ENCODE measurements around the gene PLGRKT. TPM values are rescaled to one million over a fixed set of nuclear protein-coding genes. Genes with fewer than 3 reads are reported as not detected.
"Not testable (repeated sequence)": the region's sequence is repeated elsewhere in the genome, so short reads cannot be mapped to it uniquely, and the experiment has no call there.

Gene PLGRKT
- total RNA-seq, 4 donors from 2014 or later, result 8.9 to 15.3 (median 12.3) TPM

DNA sequence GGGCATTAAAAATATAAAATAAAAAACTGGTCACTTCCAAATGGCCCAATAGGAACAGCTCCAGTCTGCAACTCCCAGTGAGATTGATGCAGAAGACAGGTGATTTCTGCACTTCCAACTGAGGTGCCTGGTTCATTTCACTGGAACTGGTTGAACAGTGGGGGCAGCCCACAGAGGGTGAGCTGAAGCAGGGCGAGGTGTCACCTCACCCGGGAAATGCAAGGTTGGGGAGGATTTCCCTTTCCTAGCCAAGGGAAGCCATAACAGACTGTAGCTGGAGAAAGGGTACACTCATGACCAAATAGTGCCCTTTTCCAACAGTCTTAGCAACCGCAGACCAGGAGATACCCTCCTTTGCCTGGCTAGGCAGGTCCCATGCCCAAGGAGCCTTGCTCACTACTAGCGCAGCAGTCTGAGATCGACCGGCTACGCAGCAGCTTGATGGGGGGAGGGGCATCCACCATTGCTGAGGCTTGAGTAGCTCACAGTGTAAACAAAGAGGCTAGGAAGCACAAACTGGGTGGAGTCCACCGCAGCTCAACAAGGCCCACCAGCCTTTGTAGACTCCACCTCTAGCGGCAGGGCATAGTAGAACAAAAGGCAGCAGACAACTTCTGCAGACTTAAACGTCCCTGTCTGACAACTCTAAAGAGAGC lies 110.7 kb downstream of the PLGRKT start:
- TF ChIP-seq, protein P1, sequence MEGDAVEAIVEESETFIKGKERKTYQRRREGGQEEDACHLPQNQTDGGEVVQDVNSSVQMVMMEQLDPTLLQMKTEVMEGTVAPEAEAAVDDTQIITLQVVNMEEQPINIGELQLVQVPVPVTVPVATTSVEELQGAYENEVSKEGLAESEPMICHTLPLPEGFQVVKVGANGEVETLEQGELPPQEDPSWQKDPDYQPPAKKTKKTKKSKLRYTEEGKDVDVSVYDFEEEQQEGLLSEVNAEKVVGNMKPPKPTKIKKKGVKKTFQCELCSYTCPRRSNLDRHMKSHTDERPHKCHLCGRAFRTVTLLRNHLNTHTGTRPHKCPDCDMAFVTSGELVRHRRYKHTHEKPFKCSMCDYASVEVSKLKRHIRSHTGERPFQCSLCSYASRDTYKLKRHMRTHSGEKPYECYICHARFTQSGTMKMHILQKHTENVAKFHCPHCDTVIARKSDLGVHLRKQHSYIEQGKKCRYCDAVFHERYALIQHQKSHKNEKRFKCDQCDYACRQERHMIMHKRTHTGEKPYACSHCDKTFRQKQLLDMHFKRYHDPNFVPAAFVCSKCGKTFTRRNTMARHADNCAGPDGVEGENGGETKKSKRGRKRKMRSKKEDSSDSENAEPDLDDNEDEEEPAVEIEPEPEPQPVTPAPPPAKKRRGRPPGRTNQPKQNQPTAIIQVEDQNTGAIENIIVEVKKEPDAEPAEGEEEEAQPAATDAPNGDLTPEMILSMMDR (IDR thresholded peaks at IDR 0.05), result no peak
- ATAC-seq (ENCODE audit: low FRiP score), result no peak
- no peak for DNase-seq (ENCODE audit: low spot score)

DNA sequence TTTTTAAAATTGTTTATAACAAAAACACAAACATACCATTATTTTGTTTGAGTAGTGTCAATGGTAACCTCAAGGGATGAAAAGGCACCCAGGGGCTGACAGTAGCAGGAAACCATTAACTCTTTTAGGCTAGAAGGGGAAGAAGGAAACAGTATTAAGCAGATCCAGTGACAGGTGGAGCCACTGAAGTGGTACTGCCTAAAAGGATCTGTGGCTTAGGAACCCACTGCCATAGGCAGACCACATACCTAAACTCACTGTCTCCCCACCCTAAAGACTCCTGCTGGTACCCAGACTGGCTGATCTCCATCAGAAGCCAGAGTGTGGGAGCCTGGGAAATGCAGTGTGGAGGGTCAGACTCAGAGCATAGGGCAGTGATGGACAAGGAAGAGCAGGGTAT lies 111.5 kb downstream of the PLGRKT start:
- ATAC-seq (ENCODE audit: low FRiP score), result no peak
- TF ChIP-seq, protein P1 (IDR thresholded peaks at IDR 0.05), result no peak
- DNase-seq (ENCODE audit: low spot score), result no peak

DNA sequence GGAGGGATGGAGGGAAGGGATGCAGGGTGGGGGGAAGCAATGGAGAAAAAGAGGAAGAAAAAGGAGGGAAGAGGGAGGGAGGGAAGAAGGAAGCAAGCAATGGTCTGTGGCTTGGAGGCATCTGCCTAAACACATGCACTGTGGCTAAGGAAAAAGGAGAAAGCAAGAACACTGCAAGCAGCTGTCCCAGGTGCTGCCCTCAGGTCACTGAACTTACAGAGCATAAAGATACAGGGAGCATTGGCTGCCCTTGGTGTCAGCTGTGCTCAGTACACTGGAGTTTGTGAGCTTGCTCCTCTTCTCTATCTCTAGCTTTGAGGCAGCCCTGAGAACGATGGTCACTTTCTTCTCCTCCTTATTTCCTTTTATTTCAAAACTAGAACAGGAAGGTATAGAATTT lies 116.1 kb downstream of the PLGRKT start:
- DNase-seq (ENCODE audit: low spot score); ATAC-seq (ENCODE audit: low FRiP score): not testable (repeated sequence)

DNA sequence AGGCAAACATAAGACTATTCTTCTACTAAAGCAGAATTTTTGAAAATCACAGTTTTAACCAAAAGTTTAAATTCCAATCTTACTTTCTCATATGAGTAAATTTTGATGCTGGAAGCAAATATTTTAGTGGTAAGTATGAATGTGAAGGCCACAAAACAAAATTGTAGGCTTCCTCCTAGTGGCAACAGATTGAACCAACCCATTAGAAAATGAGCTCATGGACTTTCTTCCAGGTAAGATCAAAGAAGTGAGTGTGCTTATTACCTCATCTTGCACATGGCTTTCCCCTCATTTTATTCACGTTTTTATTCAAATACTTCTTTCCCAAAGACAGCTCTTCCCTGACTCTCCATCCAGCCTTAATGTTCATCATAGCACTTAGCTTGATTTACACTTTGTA lies 116.7 kb downstream of the PLGRKT start:
- ATAC-seq (ENCODE audit: low FRiP score) (no peak), DNase-seq (ENCODE audit: low spot score) (no peak)
- TF ChIP-seq, protein P1 (IDR thresholded peaks at IDR 0.05), result no peak

DNA sequence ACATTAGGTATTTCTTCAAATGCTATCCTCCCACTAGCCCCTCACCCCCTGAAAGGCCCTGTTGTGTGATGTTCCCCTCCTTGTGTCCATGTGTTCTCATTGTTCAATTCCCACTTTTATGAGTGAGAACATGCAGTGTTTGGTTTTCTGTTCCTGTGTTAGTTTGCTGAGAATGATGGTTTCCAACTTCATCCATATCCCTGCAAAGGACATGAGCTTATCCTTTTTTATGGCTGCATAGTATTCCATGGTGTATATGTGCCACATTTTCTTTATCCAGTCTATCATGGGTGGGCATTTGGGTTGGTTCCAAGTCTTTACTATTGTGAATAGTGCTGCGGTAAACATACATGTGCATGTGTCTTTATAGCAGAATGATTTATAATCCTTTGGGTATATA lies 121.3 kb downstream of the PLGRKT start:
- not testable (repeated sequence) for ATAC-seq (ENCODE audit: low FRiP score)

DNA sequence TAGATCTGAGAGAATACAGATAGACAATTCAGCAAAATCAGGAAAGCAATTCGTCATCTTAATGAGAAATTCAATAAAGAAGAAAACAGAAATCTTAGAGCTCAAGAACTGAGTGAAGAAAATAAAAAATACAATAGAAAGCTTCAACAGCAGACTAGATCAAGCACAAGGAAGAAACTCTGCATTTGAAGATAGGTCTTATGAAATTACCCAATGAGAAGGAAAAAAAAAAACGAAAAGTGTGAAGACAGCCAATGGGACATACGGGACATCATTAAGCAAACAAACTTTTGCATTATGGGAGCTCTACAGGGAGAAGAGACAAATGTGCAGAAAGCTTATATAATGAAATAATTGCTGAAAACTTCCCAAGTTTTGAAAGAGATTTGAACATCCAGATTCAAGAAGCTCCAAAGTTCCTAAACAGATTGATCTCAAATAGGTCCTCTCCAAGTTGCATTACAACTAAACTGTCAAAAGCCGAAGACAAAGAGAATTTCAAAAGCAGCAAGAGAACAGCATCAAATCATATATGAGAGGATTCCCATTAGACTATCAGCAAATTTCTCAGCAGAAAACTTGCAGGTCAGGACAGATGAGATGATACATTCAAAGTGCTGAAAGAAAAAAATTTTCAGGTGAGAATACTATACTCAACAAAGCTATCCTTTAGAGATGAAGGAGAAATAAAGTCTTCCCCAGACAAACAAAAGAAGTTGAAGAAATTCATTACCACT lies 122.4 kb downstream of the PLGRKT start:
- no peak for ATAC-seq (ENCODE audit: low FRiP score)
- TF ChIP-seq, protein P1 (IDR thresholded peaks at IDR 0.05), result no peak
- DNase-seq (ENCODE audit: low spot score), result no peak

More for the DNA sequence above, 121.3 kb downstream of the PLGRKT start:
- not testable (repeated sequence) for DNase-seq (ENCODE audit: low spot score)

DNA sequence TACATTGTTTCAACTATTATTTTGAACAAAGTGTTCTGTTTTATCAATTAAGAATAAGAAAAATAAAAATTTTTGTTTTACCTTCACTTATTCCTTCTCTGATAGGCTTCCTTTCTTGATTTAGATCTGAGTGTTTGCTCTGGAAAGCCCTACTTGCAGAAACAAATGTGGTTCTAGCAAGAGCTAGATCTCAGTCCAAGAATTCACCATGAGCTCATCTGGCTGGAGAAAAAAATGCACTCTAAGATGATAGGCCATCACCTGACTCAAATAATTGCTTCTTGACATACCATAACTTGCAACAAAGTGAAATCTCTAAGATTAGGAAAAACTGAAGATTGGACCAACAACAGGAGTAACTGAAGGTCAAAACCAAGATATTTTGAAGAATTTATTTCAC lies 126.9 kb downstream of the PLGRKT start:
- DNase-seq (ENCODE audit: low spot score) (no peak), ATAC-seq (ENCODE audit: low FRiP score) (no peak)
- TF ChIP-seq, protein P1 (IDR thresholded peaks at IDR 0.05), result no peak

Small RNA genes lying within 50 kb of the gene (small RNA-seq; reads per million reads assigned to genes)
- not detected for gene AL135786.1
- gene HMGN2P31, result not detected

Other genes with a start within 250 kb of the PLGRKT start
- not detected for gene INSL4, start 206.5 kb downstream of the PLGRKT start, total RNA-seq
- not detected for gene RLN2, start 133.2 kb downstream of the PLGRKT start, total RNA-seq
- not detected for gene RLN1, start 98.0 kb downstream of the PLGRKT start, total RNA-seq
- 10 to 100 TPM in 1 of 4 donors, 1 to 10 TPM in 3; 1.4 to 10.4 (median 6.7) TPM for gene CD274, start 12.6 kb upstream of the PLGRKT start, total RNA-seq
- gene PDCD1LG2, start 72.6 kb upstream of the PLGRKT start, total RNA-seq, result 10 to 100 TPM in 1 of 4 donors, 1 to 10 TPM in 3; 3.5 to 10.7 (median 3.8) TPM
- gene RIC1, start 191.2 kb upstream of the PLGRKT start, total RNA-seq, result 10 to 100 TPM; 27.4 to 62.3 (median 36.1) TPM

All from omental fat pad (tissue), 4 donors.